A549 treated with CpdA at 1 μM for 4 hours (cell line): ENCODE data around the gene CTXN3. TPM values are rescaled to one million over a fixed set of nuclear protein-coding genes. Genes with fewer than 3 reads are reported as not detected.

Experiments
- total RNA-seq: library from RNA; stranded (reverse); fragments of 200-300 nt; extraction: Qiagen RNA extraction; gene quantifications from 5 replicates; pipeline ENCODE4 v1.2.3, GENCODE V29; 2022; ENCODE audit warnings: low read depth

The CTXN3 gene
- total RNA-seq: not detected in 5 replicates

DNA sequence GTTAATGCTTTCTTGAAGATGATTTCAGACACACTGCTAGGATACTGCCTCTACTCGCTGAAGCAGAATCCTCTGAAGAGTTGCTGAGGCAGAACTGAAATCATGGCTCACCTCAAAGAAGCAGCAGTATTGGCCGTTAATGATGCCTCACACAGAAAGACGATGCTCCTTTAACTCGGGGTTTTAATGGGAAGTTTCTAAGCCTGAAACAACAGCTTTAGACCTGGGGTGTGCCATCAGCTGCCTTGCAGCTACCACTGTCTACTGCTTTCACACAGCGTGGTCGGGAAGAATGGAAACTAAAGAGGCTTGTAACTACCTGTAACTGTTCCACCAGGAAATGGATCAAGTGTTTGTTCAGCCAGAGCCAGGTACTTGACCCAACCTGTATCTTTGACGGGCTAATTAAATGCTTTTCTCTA, at the start of gene CTXN3:
TSS of gene CTXN3 (plus strand) at position 65 of the 422 bp plus-strand sequence. CDS start 8,440 bp downstream, outside the sequence.

DNA sequence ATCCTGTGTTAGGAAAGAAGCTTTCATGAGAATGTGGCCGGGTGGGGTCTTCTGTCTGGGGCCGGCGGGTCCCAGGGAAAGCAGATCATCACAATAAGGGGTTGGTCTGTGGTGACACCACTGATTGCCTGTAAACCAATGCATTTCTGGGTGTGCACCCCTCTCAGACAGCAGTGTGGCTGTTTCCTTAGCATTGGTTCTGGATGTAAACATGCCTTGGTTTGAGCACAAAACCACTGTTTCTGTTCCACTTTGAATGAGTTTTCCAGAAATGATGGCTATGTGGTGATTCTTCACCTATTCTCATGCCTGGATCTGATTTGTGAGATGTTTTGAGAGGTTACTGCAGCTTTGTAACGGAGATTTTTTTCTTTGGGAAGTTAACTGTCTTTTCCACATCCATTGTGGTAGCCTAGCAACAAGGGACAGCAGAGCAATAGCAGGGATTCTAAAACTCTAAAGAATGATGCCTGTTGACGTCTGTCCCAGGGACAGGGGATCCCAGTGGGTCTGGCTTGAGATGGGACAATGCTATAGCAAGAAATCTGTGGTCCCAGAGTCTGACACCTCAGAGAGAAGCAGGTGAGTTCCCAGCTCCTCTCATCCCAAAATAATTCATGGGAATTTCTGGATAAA, 54.2 kb downstream of the CTXN3 start, which contains the start of gene CCDC192:
TSS of gene CCDC192 (plus strand) at position 466 of the 636 bp plus-strand sequence. CDS start at position 521, 55 bp downstream.

Other genes starting within 250 kb of the CTXN3 start
- 44.7 to 51.4 TPM (median 51.1 TPM) in 5 replicates for gene PRRC1, start 131.4 kb upstream of the CTXN3 start, total RNA-seq
- not detected in 5 replicates for gene CCDC192, start 54.3 kb downstream of the CTXN3 start, total RNA-seq